B cell (primary cell): ENCODE measurements around the gene POC5. TPM values are rescaled to one million over a fixed set of nuclear protein-coding genes. Genes with fewer than 3 reads are reported as not detected.

Experiments
- ATAC-seq: fragments of 200-7000 bp; cut with Tn5 transposase; one replicate; pipeline ENCODE4 v1.10.0; 2021; ENCODE audit warnings: low read depth, mild to moderate bottlenecking, moderate number of reproducible peaks, moderate library complexity
- CTCF ChIA-PET: fragments of 350-600 bp; sonication (Branson Sonifier 250); formaldehyde crosslinking; loops from one replicate; lab custom pipeline; 2021; ENCODE audit warnings: antibody characterized with exemption, inconsistent platforms; lab: Charles Lee
- POLR2A ChIA-PET: fragments of 350-600 bp; sonication (Branson Sonifier 250); formaldehyde crosslinking; loops from one replicate; lab custom pipeline; 2021; ENCODE audit warnings: antibody characterized with exemption; lab: Charles Lee
- DNase-seq: peaks from one replicate; pipeline ENCODE4 v3.0.0; 2013
- H2AFZ ChIP-seq: 2 replicates; pipeline ENCODE4 v1.6.1; 2012; ENCODE audit warnings: mild to moderate bottlenecking, low read depth, low read length; ENCODE audit not compliant: insufficient read depth, poor library complexity, severe bottlenecking
- H3K27ac ChIP-seq, 2 donors: 1 replicate in 1 of 2; 2 replicates in 1 of 2; pipeline ENCODE4 v1.5.1; 2012 to 2013; ENCODE audit warnings: low read length in 2 of 2, mild to moderate bottlenecking in 2 of 2, moderate library complexity in 1 of 2
- H3K27me3 ChIP-seq, 4 experiments: fragments of 200-600 bp in 1 of 4; sonication (generic) in 1 of 4; replicated peaks in 1 of 4; 1 replicate in 2 of 4; 2 replicates in 2 of 4; pipeline versions ENCODE4 v1.6.1 to v1.7.0; 2013 to 2016; ENCODE audit warnings: low read length in 3 of 4, mild to moderate bottlenecking in 2 of 4, mixed read lengths in 1 of 4, moderate library complexity in 1 of 4; ENCODE audit not compliant: insufficient read depth in 4 of 4, control insufficient read depth in 3 of 4; ENCODE audit errors: control extremely low read depth in 1 of 4
- H3K36me3 ChIP-seq, 2 experiments: replicated peaks in 1 of 2; 1 replicate in 1 of 2; 2 replicates in 1 of 2; pipeline versions ENCODE4 v1.6.1 to v1.7.1; 2013; ENCODE audit warnings: low read length in 1 of 2; ENCODE audit not compliant: insufficient read depth in 2 of 2, control insufficient read depth in 1 of 2; ENCODE audit errors: control extremely low read depth in 1 of 2, extremely low read depth in 1 of 2
- H3K4me1 ChIP-seq, 2 donors: fragments of 200-600 bp in 1 of 2; sonication (generic) in 1 of 2; 1 replicate in 1 of 2; 2 replicates in 1 of 2; pipeline versions ENCODE4 v1.5.1 to v1.6.1; 2013 to 2017; ENCODE audit warnings: low read length in 2 of 2; ENCODE audit not compliant: control insufficient read depth in 2 of 2, insufficient read depth in 2 of 2
- H3K4me2 ChIP-seq: replicated peaks from 2 replicates; pipeline ENCODE3; 2012; ENCODE audit warnings: mild to moderate bottlenecking, low read depth, low read length; ENCODE audit not compliant: poor library complexity, severe bottlenecking
- H3K4me3 ChIP-seq, 5 experiments: fragments of 200-600 bp in 1 of 5; sonication (generic) in 1 of 5; 1 replicate in 3 of 5; 2 replicates in 2 of 5; pipeline versions ENCODE4 v1.5.1 to v1.7.0; 2011 to 2016; ENCODE audit warnings: low read length in 4 of 5, mild to moderate bottlenecking in 4 of 5, low read depth in 2 of 5, control low read depth in 1 of 5, moderate library complexity in 1 of 5; ENCODE audit not compliant: insufficient read depth in 1 of 5; ENCODE audit errors: control extremely low read depth in 1 of 5, extremely low read depth in 1 of 5
- H3K79me2 ChIP-seq: fragments of 200-600 bp; sonication (generic); one replicate; pipeline ENCODE4 v1.6.0; 2016; ENCODE audit warnings: low read length; ENCODE audit not compliant: control insufficient read depth, insufficient read depth
- H3K9ac ChIP-seq: fragments of 200-600 bp; sonication (generic); 2 replicates; pipeline ENCODE4 v1.6.1; 2017; ENCODE audit warnings: mild to moderate bottlenecking, low read length, moderate library complexity
- H3K9me3 ChIP-seq, 3 donors: one replicate each; pipeline versions ENCODE4 v1.6.1 to v1.7.1; 2013; ENCODE audit warnings: low read length in 2 of 3; ENCODE audit not compliant: control insufficient read depth in 2 of 3, insufficient read depth in 1 of 3; ENCODE audit errors: control extremely low read depth in 1 of 3
- H4K20me1 ChIP-seq: 2 replicates; pipeline ENCODE4 v1.6.0; 2012; ENCODE audit warnings: mild to moderate bottlenecking, low read length; ENCODE audit not compliant: insufficient read depth, control insufficient read depth, poor library complexity, severe bottlenecking
- H3K27ac Mint-ChIP-seq: one replicate; pipeline ENCODE4 v1.8.0; 2021; ENCODE audit warnings: mixed read lengths
- H3K27me3 Mint-ChIP-seq: one replicate; pipeline ENCODE4 v1.8.0; 2021; ENCODE audit warnings: mixed read lengths
- H3K4me1 Mint-ChIP-seq: one replicate; pipeline ENCODE4 v1.8.0; 2021; ENCODE audit warnings: mixed read lengths
- H3K4me3 Mint-ChIP-seq: one replicate; pipeline ENCODE4 v1.8.0; 2021; ENCODE audit warnings: mixed read lengths
- H3K9me3 Mint-ChIP-seq: one replicate; pipeline ENCODE4 v1.8.0; 2022; ENCODE audit warnings: mixed read lengths; ENCODE audit not compliant: insufficient read depth
- CTCF ChIP-seq: fragments of 200-600 bp; IDR thresholded peaks from one replicate; pipeline ENCODE4 v1.8.0; 2022; ENCODE audit warnings: antibody characterized with exemption, mild to moderate bottlenecking
- EZH2 ChIP-seq: IDR thresholded peaks from 2 replicates; pipeline ENCODE4 v1.6.1; 2012; ENCODE audit warnings: borderline replicate concordance, low read depth, mild to moderate bottlenecking, moderate library complexity, low read length; ENCODE audit not compliant: insufficient read depth, poor library complexity, severe bottlenecking
- intact Hi-C: fragments of 100-400 bp; cut with micrococcal nuclease; formaldehyde crosslinking; loops from one replicate; pipeline ENCODE4 v1.10.0; 2022
- polyA plus RNA-seq: library from polyadenylated mRNA; depleted of rRNA; stranded (reverse); fragments of >200 nt; gene quantifications from 2 replicates; pipeline ENCODE4 v1.2.3, GENCODE V29; 2012
- small RNA-seq: library from RNA; depleted of rRNA; stranded (forward); fragments of <200 nt; gene quantifications from one replicate; pipeline ENCODE3, GENCODE V24; 2012; ENCODE audit warnings: low replicate concordance, low read depth; ENCODE audit not compliant: insufficient read length
- total RNA-seq, 2 donors: library from RNA; stranded (reverse); fragments of 120-200 nt in 1 of 2; gene quantifications; 1 replicate in 1 of 2; 2 replicates in 1 of 2; pipeline versions ENCODE4 v1.2.3 to v1.2.4, GENCODE V29; 2013 to 2022

Gene POC5
- total and polyA plus RNA-seq, 2 donors (not counting 1 experiment from before 2014, with no cell fraction given): 22.7 to 25.4 TPM

- no peaks in the 10 kb centered on the region for H3K36me3 ChIP-seq
- no peaks in the 10 kb centered on the region for H3K9me3 Mint-ChIP-seq
- ChIA-PET POLR2A (no interaction called here), CTCF (no interaction called here)
- no peak overlapping the region for H3K27ac Mint-ChIP-seq
- H3K27me3 Mint-ChIP-seq: no peaks in the 10 kb centered on the region
- H3K9me3 ChIP-seq: no peaks in the 10 kb centered on the region
- no peaks in the 10 kb centered on the region for H3K27me3 ChIP-seq
- H2AFZ ChIP-seq: no peak overlapping the region
- no peak overlapping the region for H3K4me3 Mint-ChIP-seq
- intact Hi-C loops: no loop called here
- H3K79me2 ChIP-seq: no peaks in the 10 kb centered on the region
- H3K27ac ChIP-seq: no peak overlapping the region
- H3K4me1 ChIP-seq: no peaks in the 10 kb centered on the region
- H3K4me1 Mint-ChIP-seq: no peaks in the 10 kb centered on the region
- H4K20me1 ChIP-seq: no peaks in the 10 kb centered on the region
- DNase-seq (no peak), ATAC-seq (no peak)
- no peak overlapping the region for H3K4me3 ChIP-seq
- TF ChIP-seq CTCF (no peak), EZH2 (no peak)
- H3K4me2 ChIP-seq: no peak overlapping the region
- no peak overlapping the region for H3K9ac ChIP-seq
Measured at GRCh38 chr5:75626959-75627358, 90.3 kb downstream of the POC5 start.

Small RNAs within 50 kb of the gene (small RNA-seq; reads per million reads assigned to genes)
- not detected for gene RNU6-680P

Other genes with a start within 250 kb of the POC5 start
- 59.9 and 60.5 TPM in 2 replicates for gene CERT1, start 205.8 kb downstream of the POC5 start, total RNA-seq
- 13.7 and 22.4 TPM in 2 replicates for gene CERT1, start 205.8 kb downstream of the POC5 start, polyA plus RNA-seq
- gene POLK, start 205.5 kb downstream of the POC5 start, total RNA-seq: 41.6 and 42.9 TPM in 2 replicates
- 13.8 and 16.0 TPM in 2 replicates for gene POLK, start 205.5 kb downstream of the POC5 start, polyA plus RNA-seq
- 0.87 and 1.1 TPM in 2 replicates for gene ANKDD1B, start 106.0 kb downstream of the POC5 start, total RNA-seq
- 0.06 and 0.30 TPM in 2 replicates for gene ANKDD1B, start 106.0 kb downstream of the POC5 start, polyA plus RNA-seq